ENCODE data around the gene HS3ST2. TPM values are rescaled to one million over a fixed set of nuclear protein-coding genes. Genes with fewer than 3 reads are reported as not detected.

The HS3ST2 gene
- total and polyA plus RNA-seq, 2 of the 8 experiments (the other 6 are each of a cell fraction or from before 2014, with no cell fraction given) = 1.7 to 3.7 TPM

- H3K9ac ChIP-seq (replicated peaks in 1 of 4; ENCODE audit: extremely low read depth in 1 of 4, low read depth in 3 of 4, low read length in 3 of 4) = no peak overlapping the region
- no peak overlapping the region for H4K5ac ChIP-seq (ENCODE audit: insufficient read length, low read depth, low read length)
- no peaks in the 10 kb centered on the region for H4K20me1 ChIP-seq (replicated peaks in 1 of 2; ENCODE audit: control insufficient read depth in 1 of 2, insufficient read depth in 2 of 2, low read length in 2 of 2)
- H3K79me2 ChIP-seq (ENCODE audit: control insufficient read depth in 1 of 2, insufficient read depth in 2 of 2, low read length in 2 of 2) = no peaks in the 10 kb centered on the region
- no peaks in the 10 kb centered on the region for H3K27me3 ChIP-seq (replicated peaks in 1 of 4; ENCODE audit: control insufficient read depth in 3 of 4, extremely low read depth in 1 of 4, insufficient read depth in 3 of 4, low read length in 3 of 4)
- no peak overlapping the region for H3K27ac ChIP-seq (ENCODE audit: low read depth, low read length)
- no peak overlapping the region for H2BK120ac ChIP-seq (replicated peaks; ENCODE audit: low read depth, low read length)
- no peak overlapping the region for H2AK5ac ChIP-seq (ENCODE audit: low read depth, low read length)
- no peak overlapping the region for H3K23ac ChIP-seq (ENCODE audit: insufficient read length)
- H3K4me2 ChIP-seq (ENCODE audit: insufficient read depth in 1 of 2, low read depth in 2 of 2, low read length in 2 of 2) = no peak overlapping the region
- no peak overlapping the region for H2BK5ac ChIP-seq (ENCODE audit: low read depth, low read length)
- H3K56ac ChIP-seq (replicated peaks; ENCODE audit: insufficient read length, low read depth, low read length) = no peak overlapping the region
- H3K36me3 ChIP-seq (ENCODE audit: control insufficient read depth in 2 of 4, insufficient read depth in 4 of 4, low read length in 3 of 4) = no peaks in the 10 kb centered on the region
- H4K8ac ChIP-seq (ENCODE audit: extremely low read depth, insufficient read depth, low read length) = no peak overlapping the region
- H3K9me3 ChIP-seq (ENCODE audit: insufficient read depth in 2 of 2, low read depth in 1 of 2, low read length in 1 of 2) = no peaks in the 10 kb centered on the region
- DNase-seq (ENCODE audit: low read depth in 1 of 2, low spot score in 2 of 2) = no peak
- no peak overlapping the region for H4K91ac ChIP-seq (replicated peaks; ENCODE audit: insufficient read length, low read length)
- no peak overlapping the region for H2BK12ac ChIP-seq (ENCODE audit: low read depth, low read length)
- H3K4me1 ChIP-seq (replicated peaks in 1 of 4; ENCODE audit: control insufficient read depth in 3 of 4, insufficient read depth in 4 of 4, low read length in 3 of 4) = peaks cover 0 to 2% (median under 1%) of the 10 kb centered on the region in 4 experiments; a peak in 5 of 7 replicates
- no peak overlapping the region for H2AFZ ChIP-seq (ENCODE audit: low read length)
- ChIA-PET POLR2A (ENCODE audit: partially characterized antibody) (interaction anchor here (0.5 to 1.0 kb wide), 3 partner anchors 49 to 261 kb away, joined by 3 to 4 read pairs (median 3); no protein-coding TSS in a partner anchor), CTCF (ENCODE audit: partially characterized antibody) (interaction anchor here (0.5 to 6.8 kb wide), 46 partner anchors 8 to 1358 kb away, joined by 3 to 110 read pairs (median 6); no protein-coding TSS in a partner anchor)
- H3K14ac ChIP-seq (ENCODE audit: insufficient read length) = no peak overlapping the region
- H3K23me2 ChIP-seq (ENCODE audit: low read depth, low read length) = no peaks in the 10 kb centered on the region
- H2BK15ac ChIP-seq (ENCODE audit: low read length) = no peak overlapping the region
- no peak overlapping the region for H2BK20ac ChIP-seq (ENCODE audit: low read length)
- H3K4me3 ChIP-seq (ENCODE audit: extremely low read depth in 1 of 4, insufficient read depth in 2 of 4, low read depth in 3 of 4, low read length in 4 of 4) = no peak overlapping the region
- TF ChIP-seq TCF12 (IDR thresholded peaks at IDR 0.05; ENCODE audit: low read depth, low read length) = no peak
- TF ChIP-seq NRF1 (IDR thresholded peaks at IDR 0.05; ENCODE audit: low read depth, low read length) = no peak
- no peak for TF ChIP-seq SP1 (IDR thresholded peaks at IDR 0.05; ENCODE audit: low read depth, low read length)
- TF ChIP-seq CTCF (IDR thresholded peaks at IDR 0.05; ENCODE audit: control extremely low read depth in 1 of 3, insufficient read depth in 1 of 3, low read depth in 1 of 3, low read length in 3 of 3) = no peak
- no peak for TF ChIP-seq SP2 (IDR thresholded peaks at IDR 0.05; ENCODE audit: low read length)
- TF ChIP-seq JUND (IDR thresholded peaks at IDR 0.05; ENCODE audit: low read length) = no peak
- no peak for TF ChIP-seq SUZ12 (IDR thresholded peaks at IDR 0.05; ENCODE audit: low read length)
- no peak for FAIRE-seq
- H3K18ac ChIP-seq (ENCODE audit: extremely low read depth, low read length) = no peak overlapping the region
- H3K4ac ChIP-seq (replicated peaks; ENCODE audit: insufficient read length, low read depth, low read length) = no peak overlapping the region
- no peaks in the 10 kb centered on the region for H3K79me1 ChIP-seq (ENCODE audit: low read depth, low read length)
These were observed 84.2 kb downstream of the HS3ST2 start for GRCh38 chr16:22898131-22898530.
